H9 (cell line): ENCODE measurements around the gene PSME1. TPM values are rescaled to one million over a fixed set of nuclear protein-coding genes. Genes with fewer than 3 reads are reported as not detected.

ENCODE experiments used
- DNase-seq: peaks from one replicate; pipeline ENCODE4 v3.0.0-alpha.2; 2017
- H2AFZ ChIP-seq: one replicate; pipeline ENCODE4 v1.6.1; 2013; ENCODE audit warnings: mild to moderate bottlenecking, low read length, control low read depth, moderate library complexity
- H2AK5ac ChIP-seq: 2 replicates; pipeline ENCODE4 v1.6.1; 2013; ENCODE audit warnings: low read length, control low read depth, mixed read lengths; ENCODE audit not compliant: insufficient read length
- H2BK120ac ChIP-seq: one replicate; pipeline ENCODE4 v1.6.1; 2013; ENCODE audit warnings: low read depth, mild to moderate bottlenecking, low read length, control low read depth, inconsistent platforms; ENCODE audit not compliant: poor library complexity, severe bottlenecking
- H2BK12ac ChIP-seq: 2 replicates; pipeline ENCODE4 v1.6.1; 2013; ENCODE audit warnings: low read length, control low read depth, mixed read lengths, low read depth; ENCODE audit not compliant: insufficient read length
- H2BK15ac ChIP-seq: 2 replicates; pipeline ENCODE4 v1.6.1; 2013; ENCODE audit warnings: low read depth, low read length, control low read depth
- H2BK20ac ChIP-seq: one replicate; pipeline ENCODE4 v1.6.1; 2013; ENCODE audit warnings: low read depth, mild to moderate bottlenecking, low read length, control low read depth, inconsistent platforms; ENCODE audit not compliant: poor library complexity, severe bottlenecking
- H2BK5ac ChIP-seq: 2 replicates; pipeline ENCODE4 v1.6.1; 2013; ENCODE audit warnings: low read length, control low read depth, mixed read lengths; ENCODE audit not compliant: insufficient read length
- H3K14ac ChIP-seq: 2 replicates; pipeline ENCODE4 v1.6.1; 2013; ENCODE audit warnings: low read length, control low read depth; ENCODE audit not compliant: insufficient read depth
- H3K18ac ChIP-seq: 2 replicates; pipeline ENCODE4 v1.6.1; 2013; ENCODE audit warnings: low read depth, mild to moderate bottlenecking, mixed read lengths, low read length, control low read depth; ENCODE audit not compliant: insufficient read length
- H3K23ac ChIP-seq: 2 replicates; pipeline ENCODE4 v1.6.1; 2013; ENCODE audit warnings: low read length, control low read depth, mixed read lengths, low read depth; ENCODE audit not compliant: insufficient read length
- H3K23me2 ChIP-seq: 2 replicates; pipeline ENCODE4 v1.6.1; 2013; ENCODE audit warnings: low read depth, mild to moderate bottlenecking, mixed read lengths, low read length, control low read depth; ENCODE audit not compliant: insufficient read length, poor library complexity, severe bottlenecking
- H3K27ac ChIP-seq: 2 replicates; pipeline ENCODE4 v1.5.1; 2013; ENCODE audit warnings: low read length, control low read depth, mixed read lengths, low read depth; ENCODE audit not compliant: insufficient read length
- H3K27me3 ChIP-seq: 2 replicates; pipeline ENCODE4 v1.6.1; 2013; ENCODE audit warnings: low read length, control low read depth, inconsistent platforms; ENCODE audit not compliant: insufficient read depth
- H3K4ac ChIP-seq: 2 replicates; pipeline ENCODE4 v1.6.1; 2013; ENCODE audit warnings: low read depth, mild to moderate bottlenecking, control low read depth, inconsistent platforms, low read length, moderate library complexity
- H3K4me1 ChIP-seq: 2 replicates; pipeline ENCODE4 v1.6.1; 2013; ENCODE audit warnings: low read length, control low read depth, inconsistent platforms; ENCODE audit not compliant: insufficient read depth
- H3K4me2 ChIP-seq: 2 replicates; pipeline ENCODE4 v1.6.1; 2013; ENCODE audit warnings: low read length, control low read depth, mixed read lengths; ENCODE audit not compliant: insufficient read length, insufficient read depth
- H3K56ac ChIP-seq: 2 replicates; pipeline ENCODE4 v1.6.1; 2013; ENCODE audit warnings: low read depth, mild to moderate bottlenecking, mixed read lengths, low read length, control low read depth; ENCODE audit not compliant: insufficient read length
- H3K79me1 ChIP-seq: 2 replicates; pipeline ENCODE4 v1.6.1; 2013; ENCODE audit warnings: low read depth, mild to moderate bottlenecking, moderate library complexity, low read length, control low read depth, inconsistent platforms; ENCODE audit not compliant: insufficient read depth, poor library complexity, severe bottlenecking
- H3K79me2 ChIP-seq: 2 replicates; pipeline ENCODE4 v1.6.1; 2013; ENCODE audit warnings: low read length, control low read depth, inconsistent platforms; ENCODE audit not compliant: insufficient read depth
- H3K9ac ChIP-seq: 2 replicates; pipeline ENCODE4 v1.6.1; 2013; ENCODE audit warnings: low read length, control low read depth, mixed read lengths; ENCODE audit not compliant: insufficient read length; ENCODE audit errors: extremely low read depth
- H3K9me3 ChIP-seq: one replicate; pipeline ENCODE4 v1.6.1; 2013; ENCODE audit warnings: low read depth, low read length, inconsistent platforms; ENCODE audit not compliant: control insufficient read depth
- H3T11ph ChIP-seq: one replicate; pipeline ENCODE4 v1.6.1; 2013; ENCODE audit warnings: mild to moderate bottlenecking, low read length, control low read depth, inconsistent platforms
- H4K20me1 ChIP-seq: one replicate; pipeline ENCODE4 v1.6.1; 2013; ENCODE audit not compliant: control insufficient read depth, insufficient read length, insufficient read depth
- H4K5ac ChIP-seq: 2 replicates; pipeline ENCODE4 v1.6.1; 2013; ENCODE audit warnings: low read depth, mild to moderate bottlenecking, mixed read lengths, low read length, control low read depth; ENCODE audit not compliant: insufficient read length
- H4K8ac ChIP-seq: replicated peaks from 2 replicates; pipeline ENCODE4 v1.6.1; 2013; ENCODE audit warnings: low read length, control low read depth, mixed read lengths, low read depth; ENCODE audit not compliant: insufficient read length
- H4K91ac ChIP-seq: 2 replicates; pipeline ENCODE4 v1.6.1; 2013; ENCODE audit warnings: low read depth, mild to moderate bottlenecking, moderate library complexity, mixed read lengths, low read length, control low read depth; ENCODE audit not compliant: insufficient read length
- H3K27ac Mint-ChIP-seq, 3 experiments: 2 replicates in 2 of 3; 3 replicates in 1 of 3; pipeline ENCODE4 v1.8.0; 2020 to 2021; ENCODE audit warnings: mixed read lengths in 3 of 3, mild to moderate bottlenecking in 1 of 3, moderate library complexity in 1 of 3
- H3K27me3 Mint-ChIP-seq: 2 replicates; pipeline ENCODE4 v1.8.0; 2021; ENCODE audit warnings: low read depth, mild to moderate bottlenecking, moderate library complexity, mixed read lengths
- H3K36me3 Mint-ChIP-seq, 3 experiments: 2 replicates in 2 of 3; 3 replicates in 1 of 3; pipeline ENCODE4 v1.8.0; 2020 to 2021; ENCODE audit warnings: low read depth in 3 of 3, mixed read lengths in 3 of 3; ENCODE audit not compliant: insufficient read depth in 1 of 3
- H3K4me1 Mint-ChIP-seq, 2 experiments: 2 replicates each; pipeline ENCODE4 v1.8.0; 2020; ENCODE audit warnings: mixed read lengths in 2 of 2
- H3K4me3 Mint-ChIP-seq, 2 experiments: 2 replicates in 1 of 2; 3 replicates in 1 of 2; pipeline ENCODE4 v1.8.0; 2020 to 2021; ENCODE audit warnings: mild to moderate bottlenecking in 2 of 2, mixed read lengths in 2 of 2, moderate library complexity in 1 of 2
- H3K9me3 Mint-ChIP-seq, 2 experiments: 2 replicates in 1 of 2; 3 replicates in 1 of 2; pipeline ENCODE4 v1.8.0; 2020; ENCODE audit warnings: mild to moderate bottlenecking in 2 of 2, mixed read lengths in 2 of 2, moderate library complexity in 1 of 2
- CTCF ChIP-seq: fragments of 200-600 bp; sonication (generic); conservative IDR thresholded peaks from 3 replicates; pipeline ENCODE4 v1.8.0; 2021; ENCODE audit warnings: antibody characterized with exemption, mild to moderate bottlenecking
- WGBS: extraction: QIAGEN DNeasy Blood & Tissue Kit; methylation state at CpG from one replicate; pipeline ENCODE4 v1.1.7; 2013; ENCODE audit warnings: missing lambda C conversion rate, low lambda C conversion rate, mixed read lengths; ENCODE audit not compliant: insufficient read length; ENCODE audit errors: extremely low coverage; 5-methylcytosine and 5-hydroxymethylcytosine counted together
- total RNA-seq: library from RNA; stranded (reverse); gene quantifications from 2 replicates; pipeline ENCODE4 v1.2.1, GENCODE V29; 2021

PSME1 gene
- total RNA-seq, 1 experiment from 2014 or later: 109 TPM

GRCh38 chr14:24127673-24128072, 8.3 kb upstream of the PSME1 start:
- peaks cover 2 to 17% (median 15%) of the 10 kb centered on the region in 3 experiments; a peak in 6 of 7 replicates for H3K36me3 Mint-ChIP-seq
- no CpG with 5 or more reads among the region's 2 CpGs for WGBS
- H3K4me3 Mint-ChIP-seq: no peak overlapping the region
- no peak overlapping the region for H2BK120ac ChIP-seq
- no peaks in the 10 kb centered on the region for H3K9me3 ChIP-seq
- no peak overlapping the region for H2AK5ac ChIP-seq
- H2BK5ac ChIP-seq: no peak overlapping the region
- H3K56ac ChIP-seq: no peak overlapping the region
- no peak overlapping the region for H2BK15ac ChIP-seq
- no peak for DNase-seq
- H3K4me1 Mint-ChIP-seq: no peaks in the 10 kb centered on the region
- H3K27ac ChIP-seq: no peak overlapping the region
- H4K91ac ChIP-seq: no peak overlapping the region
- H3K4ac ChIP-seq: no peak overlapping the region
- H3K14ac ChIP-seq: no peak overlapping the region
- H3K4me2 ChIP-seq: no peak overlapping the region
- H3K79me2 ChIP-seq: no peaks in the 10 kb centered on the region
- H3K23me2 ChIP-seq: no peaks in the 10 kb centered on the region
- H4K20me1 ChIP-seq: no peaks in the 10 kb centered on the region
- H3K18ac ChIP-seq: no peak overlapping the region
- H3K27me3 ChIP-seq: no peaks in the 10 kb centered on the region
- no peaks in the 10 kb centered on the region for H3K27me3 Mint-ChIP-seq
- H2BK12ac ChIP-seq: no peak overlapping the region
- no peak overlapping the region for H3T11ph ChIP-seq
- H3K27ac Mint-ChIP-seq: no peak overlapping the region
- H4K8ac ChIP-seq: no peak overlapping the region
- H2BK20ac ChIP-seq: no peak overlapping the region
- TF ChIP-seq CTCF: no peak
- H4K5ac ChIP-seq: no peak overlapping the region
- no peak overlapping the region for H3K23ac ChIP-seq
- H3K4me1 ChIP-seq: no peaks in the 10 kb centered on the region
- no peaks in the 10 kb centered on the region for H3K9me3 Mint-ChIP-seq
- H3K79me1 ChIP-seq: no peaks in the 10 kb centered on the region
- H2AFZ ChIP-seq: no peak overlapping the region
- no peak overlapping the region for H3K9ac ChIP-seq
